SIG-M5 (cell line): Measurements from ENCODE around the gene LIF.

Experiments used
- DNase-seq: peaks from one replicate; lab custom pipeline; 2025; lab: John Stamatoyannopoulos, UW

LIF gene

GRCh38 chr22:30262917-30263741 lies 16.6 kb upstream of the LIF start:
- no peak for DNase-seq

GRCh38 chr22:30262112-30262511 lies 15.6 kb upstream of the LIF start:
- DNase-seq, result no peak

- DNase-seq, result no peak
These were observed 14.6 kb upstream of the LIF start for GRCh38 chr22:30261134-30261533.

GRCh38 chr22:30260682-30261081 lies 14.1 kb upstream of the LIF start:
- no peak for DNase-seq

GRCh38 chr22:30260276-30260675 lies 13.7 kb upstream of the LIF start:
- no peak for DNase-seq

- no peak for DNase-seq
These were observed 7.8 kb upstream of the LIF start for GRCh38 chr22:30254314-30254713.

- DNase-seq, result no peak
These were observed 6.8 kb upstream of the LIF start for GRCh38 chr22:30253205-30253852.

- no peak for DNase-seq
These were observed 6.0 kb upstream of the LIF start for GRCh38 chr22:30252411-30253204.

- DNase-seq, result no peak
These were observed 5.2 kb upstream of the LIF start for GRCh38 chr22:30251711-30252110.

GRCh38 chr22:30250661-30251267 lies 4.2 kb upstream of the LIF start:
- DNase-seq, result no peak

- no peak for DNase-seq
These were observed 3.5 kb upstream of the LIF start for GRCh38 chr22:30250039-30250565.

- no peak for DNase-seq
These were observed 2.8 kb upstream of the LIF start for GRCh38 chr22:30249049-30250038.

GRCh38 chr22:30248484-30248883 lies 1.9 kb upstream of the LIF start:
- no peak for DNase-seq

- DNase-seq, result no peak
These were observed 1.4 kb upstream of the LIF start for GRCh38 chr22:30247974-30248373.

- no peak for DNase-seq
These were observed 1.0 kb upstream of the LIF start for GRCh38 chr22:30247561-30247960.

- DNase-seq, result no peak
These were observed 336 bp upstream of the LIF start for GRCh38 chr22:30246814-30247376.

- no peak for DNase-seq
These were observed 1.2 kb downstream of the LIF start for GRCh38 chr22:30245181-30245984.

- no peak for DNase-seq
These were observed 1.9 kb downstream of the LIF start for GRCh38 chr22:30244641-30245040.

GRCh38 chr22:30244066-30244465 lies 2.5 kb downstream of the LIF start:
- DNase-seq, result no peak

GRCh38 chr22:30243661-30244060 lies 2.9 kb downstream of the LIF start:
- DNase-seq, result no peak
